Right lobe of liver (tissue), 4 donors: ENCODE measurements around the gene MECR.

Experiments used
- CTCF ChIP-seq, 4 donors: fragments of 200-600 bp in 3 of 4; fragments of 450-650 bp in 1 of 4; IDR thresholded peaks; one replicate each; pipeline versions ENCODE4 v1.5.1 to v1.8.0; 2016 to 2022; ENCODE audit warnings: antibody characterized with exemption in 4 of 4, mild to moderate bottlenecking in 2 of 4
- POLR2A ChIP-seq: fragments of 450-650 bp; IDR thresholded peaks from one replicate; pipeline ENCODE4 v1.6.1; 2017; ENCODE audit warnings: antibody characterized with exemption, mild to moderate bottlenecking
- donor health status: DM: no; HTN: no; CAD: no.
- donor health status: DM: no; HTN: no; CAD: no.
- donor health status: DM: no; HTN: yes; CAD: no.

- TF ChIP-seq POLR2A, result no peak
- no peak for TF ChIP-seq CTCF (IDR thresholded peaks at IDR 0.05)
These were observed 10.3 kb upstream of the MECR start for GRCh38 chr1:29240986-29241385.
